AG10803 (cell line): ENCODE data around the gene KIF26A.
"Not testable (repeated sequence)": the region's sequence is repeated elsewhere in the genome, so short reads cannot be mapped to it uniquely, and the experiment has no call there.

ENCODE experiments used
- DNase-seq: peaks from one replicate; pipeline ENCODE4 v3.0.0; 2010; ENCODE audit warnings: low read depth
- H3K4me3 ChIP-seq: 2 replicates; pipeline ENCODE4 v1.5.1; 2011; ENCODE audit warnings: mild to moderate bottlenecking, low read length, control low read depth
- CTCF ChIP-seq: conservative IDR thresholded peaks from 2 replicates; pipeline ENCODE4 v1.5.1; 2011; ENCODE audit warnings: mild to moderate bottlenecking, low read length, control low read depth, inconsistent platforms

KIF26A gene

DNA sequence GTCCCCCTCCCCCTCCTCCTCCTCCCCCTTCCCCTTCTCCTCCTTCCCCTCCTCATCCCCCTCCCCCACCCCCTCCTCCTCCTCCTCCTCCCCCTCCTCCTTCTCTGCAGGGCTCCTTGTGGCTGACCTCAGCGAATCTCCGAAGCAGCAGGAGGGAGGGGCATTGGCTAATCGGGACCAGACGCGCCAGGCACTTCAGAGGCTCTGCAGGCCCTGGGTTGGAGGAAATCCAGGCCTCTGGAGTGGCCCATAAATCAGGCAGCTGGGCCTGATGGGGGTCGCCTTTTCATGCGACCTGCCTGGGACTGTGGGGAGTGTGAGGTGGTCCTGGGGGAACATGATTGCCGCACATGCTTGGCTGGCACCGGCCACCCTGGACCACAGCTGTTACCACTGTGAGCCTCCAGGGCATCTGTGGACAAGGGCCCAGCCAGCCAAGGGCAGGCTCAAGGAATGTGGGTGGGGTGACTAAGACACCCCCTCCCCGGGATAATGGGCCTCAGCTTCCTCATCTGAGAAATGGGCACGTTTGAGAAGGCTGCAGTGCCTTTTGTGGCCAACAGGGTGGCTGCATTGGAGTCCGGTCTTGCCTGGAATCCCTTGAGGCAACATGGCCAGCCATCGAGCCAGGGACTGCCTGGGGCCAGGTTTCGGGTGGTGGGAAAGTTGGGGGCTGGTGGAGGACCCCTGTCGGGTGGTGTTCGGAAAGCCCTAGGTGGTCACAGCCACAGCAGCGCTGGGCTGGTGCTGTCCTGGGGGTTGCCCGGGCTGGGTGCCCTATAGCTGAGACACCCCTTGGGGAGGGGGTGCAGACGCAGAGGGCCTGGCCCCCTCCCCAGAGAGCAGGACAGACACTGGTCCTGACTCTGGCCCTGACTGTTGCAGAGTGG, 12.0 kb downstream of the KIF26A start:
- no peak overlapping the region for H3K4me3 ChIP-seq
- peak; percentile 39 for TF ChIP-seq CTCF
- peak; percentile 65 for DNase-seq

- DNase-seq = no peak
- no peak overlapping the region for H3K4me3 ChIP-seq
- no peak for TF ChIP-seq CTCF
Observed at GRCh38 chr14:104151026-104151381, 12.6 kb downstream of the KIF26A start.

DNA sequence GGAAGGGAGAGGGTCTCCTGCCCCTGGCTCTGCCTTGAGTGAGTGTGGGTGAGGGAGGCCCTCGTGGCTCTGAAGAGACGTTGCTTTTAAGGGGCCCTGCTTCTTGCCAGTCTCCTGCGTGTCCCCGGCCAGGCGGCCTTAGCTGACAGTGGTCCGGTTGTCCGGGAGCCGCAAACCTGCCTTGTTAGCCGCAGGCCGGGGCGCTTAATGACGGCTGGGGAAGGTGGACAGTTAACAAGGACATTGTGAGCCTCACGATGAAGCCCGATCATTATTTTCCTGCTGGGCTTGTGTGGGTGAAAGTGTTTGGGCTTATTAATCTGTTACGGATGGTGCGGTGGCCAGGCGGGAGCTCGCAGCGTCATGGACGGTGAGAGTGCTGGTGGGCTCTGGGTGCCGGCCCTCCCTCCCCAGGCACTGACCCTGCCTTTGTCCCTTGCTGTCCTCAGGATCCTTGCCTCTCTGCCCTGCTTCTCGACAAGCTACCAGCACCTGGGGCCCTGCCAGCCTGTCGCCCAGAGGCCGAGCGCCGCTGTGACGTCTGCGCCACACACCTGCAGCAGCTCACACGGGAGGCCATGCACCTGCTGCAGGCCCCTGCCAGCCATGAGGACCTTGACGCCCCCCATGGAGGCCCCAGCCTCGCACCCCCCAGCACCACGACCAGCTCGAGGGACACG, 13.3 kb downstream of the KIF26A start:
- H3K4me3 ChIP-seq = no peak overlapping the region
- TF ChIP-seq CTCF = no peak
- no peak for DNase-seq

DNA sequence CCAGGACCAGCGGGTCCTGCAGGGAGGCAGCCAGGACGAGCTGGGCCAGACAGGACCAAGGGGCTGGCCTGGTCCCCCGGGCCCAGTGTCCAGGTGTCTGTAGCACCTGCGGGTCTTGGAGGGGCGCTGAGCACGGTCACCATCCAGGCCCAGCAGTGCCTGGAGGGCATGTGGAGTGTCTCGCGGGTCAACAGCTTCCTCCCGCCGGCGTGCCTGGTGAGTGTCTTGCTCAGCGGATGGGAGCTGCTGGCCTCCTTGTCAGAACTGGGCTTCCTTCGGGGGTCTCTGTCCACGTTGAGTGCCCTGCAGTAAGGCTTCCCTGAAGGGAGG, 13.8 kb downstream of the KIF26A start:
- no peak for TF ChIP-seq CTCF
- DNase-seq = no peak
- H3K4me3 ChIP-seq = no peak overlapping the region

DNA sequence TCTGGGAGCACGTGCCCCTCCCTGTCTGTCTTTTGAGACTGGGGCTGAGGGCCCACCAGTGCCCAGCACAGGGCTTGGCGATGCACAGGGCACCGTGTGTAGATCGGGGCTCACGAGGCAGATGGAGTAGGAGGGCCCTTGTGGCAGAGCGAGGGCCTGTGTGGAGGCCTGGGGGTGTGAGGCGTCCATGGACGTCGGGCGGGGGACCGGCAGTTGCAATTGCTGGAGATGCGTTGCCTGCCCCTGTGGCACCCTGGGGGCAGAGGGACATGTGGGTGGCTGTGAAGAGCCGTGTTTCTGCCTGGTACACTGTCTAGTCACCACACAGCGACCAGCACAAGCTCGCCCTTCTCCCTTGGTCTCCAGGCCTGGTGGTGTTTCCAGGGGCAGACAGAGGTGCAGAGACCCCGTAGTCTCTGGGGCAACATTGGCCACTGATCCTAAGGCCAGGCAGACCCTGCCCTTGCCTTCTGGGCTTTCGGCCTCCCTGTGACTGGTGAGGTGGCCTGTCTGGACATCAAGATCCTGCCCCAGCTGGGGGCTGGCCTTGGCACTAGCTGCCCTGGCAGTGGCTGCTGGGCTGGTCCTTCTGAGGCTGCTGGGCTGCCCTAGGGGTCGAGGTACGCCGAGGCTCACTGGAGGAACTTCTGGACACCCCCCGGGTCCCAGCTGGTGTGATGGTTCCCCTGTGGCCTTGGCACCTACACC, 14.5 kb downstream of the KIF26A start:
- no peak for TF ChIP-seq CTCF
- H3K4me3 ChIP-seq = no peak overlapping the region
- DNase-seq = no peak

- DNase-seq, H3K4me3 ChIP-seq: not testable (repeated sequence)
Observed at GRCh38 chr14:104153394-104153755, 15.0 kb downstream of the KIF26A start.

- no peak for TF ChIP-seq CTCF
- DNase-seq = no peak
- no peak overlapping the region for H3K4me3 ChIP-seq
Observed at GRCh38 chr14:104154246-104154645, 15.9 kb downstream of the KIF26A start.
